HG03460 (cell line): ENCODE measurements around the gene TESK1.

Source experiments
- ATAC-seq: cut with Tn5 transposase; IDR thresholded peaks from one replicate; pipeline ENCODE4 v1.9.1; 2021; ENCODE audit not compliant: unreplicated experiment

Gene TESK1, protein sequence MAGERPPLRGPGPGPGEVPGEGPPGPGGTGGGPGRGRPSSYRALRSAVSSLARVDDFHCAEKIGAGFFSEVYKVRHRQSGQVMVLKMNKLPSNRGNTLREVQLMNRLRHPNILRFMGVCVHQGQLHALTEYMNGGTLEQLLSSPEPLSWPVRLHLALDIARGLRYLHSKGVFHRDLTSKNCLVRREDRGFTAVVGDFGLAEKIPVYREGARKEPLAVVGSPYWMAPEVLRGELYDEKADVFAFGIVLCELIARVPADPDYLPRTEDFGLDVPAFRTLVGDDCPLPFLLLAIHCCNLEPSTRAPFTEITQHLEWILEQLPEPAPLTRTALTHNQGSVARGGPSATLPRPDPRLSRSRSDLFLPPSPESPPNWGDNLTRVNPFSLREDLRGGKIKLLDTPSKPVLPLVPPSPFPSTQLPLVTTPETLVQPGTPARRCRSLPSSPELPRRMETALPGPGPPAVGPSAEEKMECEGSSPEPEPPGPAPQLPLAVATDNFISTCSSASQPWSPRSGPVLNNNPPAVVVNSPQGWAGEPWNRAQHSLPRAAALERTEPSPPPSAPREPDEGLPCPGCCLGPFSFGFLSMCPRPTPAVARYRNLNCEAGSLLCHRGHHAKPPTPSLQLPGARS

DNA sequence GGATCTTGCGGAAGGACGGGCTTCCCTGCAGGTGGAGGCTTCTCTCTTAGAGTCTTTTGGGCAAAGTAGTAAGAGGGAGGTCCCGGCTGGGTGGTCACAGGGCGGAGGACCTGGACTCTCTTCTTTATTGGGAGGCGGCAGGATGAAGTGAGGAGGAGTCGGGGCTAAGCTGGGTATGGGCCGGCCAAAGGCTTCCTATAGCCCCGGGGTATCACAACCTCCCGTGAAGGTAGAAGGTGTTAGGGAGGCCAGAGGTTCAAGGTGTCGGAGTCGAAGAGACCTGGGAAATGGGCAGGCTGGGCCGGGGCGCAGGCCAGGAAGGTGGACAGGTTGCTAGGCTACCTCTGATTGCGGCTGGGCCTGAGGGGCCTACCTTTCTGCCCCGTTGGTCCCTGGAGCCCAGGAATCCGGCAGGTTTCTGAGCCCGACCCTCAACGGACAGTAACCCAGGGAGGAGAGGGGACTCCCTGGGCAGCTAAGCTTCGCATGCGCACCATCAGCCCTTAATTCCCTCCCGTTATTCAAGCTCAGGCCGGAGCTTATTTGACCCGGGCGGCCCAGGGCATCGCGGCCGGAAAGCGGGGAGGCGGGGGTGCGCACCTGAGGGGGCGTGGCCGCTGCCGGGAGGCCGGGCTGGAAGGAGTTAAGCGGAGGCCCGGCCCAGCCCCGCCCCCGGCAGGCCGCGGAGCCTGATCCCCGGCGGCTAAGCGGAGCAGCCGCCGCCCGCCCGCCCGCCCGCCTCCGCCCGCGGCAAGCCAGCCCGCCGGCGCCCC, at the start of gene TESK1:
Gene TESK1 (plus strand): TSS at position 685 of the 773 bp plus-strand sequence. CDS start 358 bp downstream, outside the sequence.
- peak; percentile 47 for ATAC-seq

DNA sequence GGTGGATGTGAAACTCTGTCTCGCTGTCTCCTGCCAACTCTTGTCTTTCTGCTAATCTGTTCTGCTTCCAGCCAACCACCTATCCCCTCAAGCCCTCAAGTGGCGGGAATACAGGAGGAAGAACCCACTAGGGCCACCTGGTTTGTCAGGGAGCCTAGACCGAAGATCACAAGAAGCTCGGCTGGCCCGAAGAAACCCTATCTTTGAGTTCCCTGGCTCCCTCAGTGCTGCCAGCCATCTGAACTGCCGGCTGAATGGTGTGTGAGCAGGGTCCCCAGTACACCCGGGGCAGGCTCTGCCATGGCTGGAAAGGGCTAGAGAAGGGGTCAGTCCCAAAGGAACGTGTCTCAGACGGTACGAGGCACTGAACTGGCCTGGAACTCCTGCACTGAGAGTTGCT, 49.2 kb upstream of the TESK1 start:
- no peak for ATAC-seq

DNA sequence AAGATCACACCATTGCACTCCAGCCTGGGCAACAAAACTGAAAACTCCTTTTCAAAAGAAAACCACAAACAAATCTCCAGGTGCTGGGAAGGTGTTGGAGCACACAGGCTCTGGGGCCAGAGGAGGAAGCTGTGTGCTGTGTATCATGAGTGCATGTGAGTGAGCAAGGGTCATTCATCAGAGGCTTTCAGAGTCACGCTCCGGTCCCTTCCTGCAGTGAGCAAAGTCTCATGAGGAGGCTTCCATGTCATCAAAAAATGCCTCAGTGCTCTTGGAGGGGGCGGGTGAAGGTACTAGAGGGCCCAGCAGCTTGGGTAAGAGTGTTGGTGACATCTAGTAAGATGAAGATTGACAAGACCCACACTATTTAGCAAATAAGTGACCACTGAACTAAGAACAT, 48.3 kb upstream of the TESK1 start:
- no peak for ATAC-seq

DNA sequence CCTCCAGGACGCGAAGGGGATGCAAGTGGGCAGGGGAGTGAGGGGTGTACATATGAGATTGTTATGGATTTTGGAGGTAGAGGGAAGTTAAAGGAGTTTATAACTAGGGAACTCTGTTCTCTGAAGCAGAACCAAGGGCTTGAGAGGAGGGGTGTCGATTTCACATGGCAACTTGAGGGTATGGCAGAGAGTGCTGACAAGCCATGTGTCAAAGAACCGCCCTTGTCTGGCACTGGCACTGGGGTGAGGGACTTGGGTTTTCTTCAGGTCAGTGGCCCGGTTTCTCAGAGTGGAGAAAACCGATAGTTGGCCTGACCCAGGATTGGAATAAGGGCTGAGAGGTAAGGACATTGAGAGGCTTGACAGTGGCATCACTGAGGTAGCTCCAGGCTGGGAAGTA, 47.7 kb upstream of the TESK1 start:
- ATAC-seq = no peak

DNA sequence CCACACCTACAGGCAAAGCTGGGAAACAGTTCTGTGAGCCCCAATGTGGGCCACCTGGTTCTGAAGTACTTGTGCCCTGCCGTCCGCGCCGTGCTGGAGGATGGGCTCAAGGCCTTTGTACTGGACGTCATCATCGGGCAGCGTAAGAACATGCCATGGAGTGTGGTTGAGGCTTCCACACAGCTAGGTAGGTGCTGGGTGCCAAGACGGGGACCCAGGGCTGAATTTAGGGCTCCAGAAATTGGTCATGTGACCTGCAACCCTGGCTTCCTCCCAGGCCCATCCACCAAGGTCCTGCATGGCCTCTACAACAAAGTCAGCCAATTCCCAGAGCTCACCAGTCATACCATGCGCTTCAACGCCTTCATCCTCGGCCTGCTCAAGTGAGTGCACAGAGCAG, 46.9 kb upstream of the TESK1 start:
- ATAC-seq = no peak

DNA sequence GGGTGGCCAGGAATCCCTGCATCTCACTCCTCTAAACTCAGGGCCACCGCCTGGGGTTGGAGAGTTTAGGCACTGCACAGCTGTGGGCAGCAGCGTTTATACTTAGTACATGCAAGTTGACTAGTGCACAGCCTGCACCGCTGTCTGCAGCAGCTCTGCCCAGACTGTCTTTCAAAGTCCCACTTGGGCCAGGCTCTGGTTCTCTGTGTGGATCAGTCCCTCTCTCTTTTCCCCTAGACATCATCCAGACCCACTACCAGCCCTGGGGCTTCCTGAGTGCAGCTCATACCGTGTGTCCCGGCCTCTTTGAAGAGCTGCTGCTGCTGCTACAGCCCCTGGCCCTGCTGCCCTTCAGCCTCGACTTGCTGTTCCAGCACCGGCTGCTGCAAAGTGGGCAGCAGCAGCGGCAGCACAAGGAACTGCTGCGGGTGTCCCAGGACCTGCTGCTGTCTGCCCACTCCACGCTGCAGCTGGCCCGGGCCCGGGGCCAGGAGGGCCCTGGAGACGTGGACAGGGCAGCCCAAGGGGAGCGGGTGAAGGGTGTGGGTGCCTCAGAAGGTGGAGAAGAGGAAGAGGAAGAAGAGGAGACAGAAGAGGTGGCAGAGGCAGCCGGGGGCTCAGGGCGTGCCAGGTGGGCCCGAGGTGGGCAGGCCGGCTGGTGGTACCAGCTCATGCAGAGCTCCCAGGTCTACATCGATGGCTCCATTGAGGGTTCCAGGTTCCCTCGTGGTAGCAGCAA, 45.1 kb upstream of the TESK1 start:
- no peak for ATAC-seq

DNA sequence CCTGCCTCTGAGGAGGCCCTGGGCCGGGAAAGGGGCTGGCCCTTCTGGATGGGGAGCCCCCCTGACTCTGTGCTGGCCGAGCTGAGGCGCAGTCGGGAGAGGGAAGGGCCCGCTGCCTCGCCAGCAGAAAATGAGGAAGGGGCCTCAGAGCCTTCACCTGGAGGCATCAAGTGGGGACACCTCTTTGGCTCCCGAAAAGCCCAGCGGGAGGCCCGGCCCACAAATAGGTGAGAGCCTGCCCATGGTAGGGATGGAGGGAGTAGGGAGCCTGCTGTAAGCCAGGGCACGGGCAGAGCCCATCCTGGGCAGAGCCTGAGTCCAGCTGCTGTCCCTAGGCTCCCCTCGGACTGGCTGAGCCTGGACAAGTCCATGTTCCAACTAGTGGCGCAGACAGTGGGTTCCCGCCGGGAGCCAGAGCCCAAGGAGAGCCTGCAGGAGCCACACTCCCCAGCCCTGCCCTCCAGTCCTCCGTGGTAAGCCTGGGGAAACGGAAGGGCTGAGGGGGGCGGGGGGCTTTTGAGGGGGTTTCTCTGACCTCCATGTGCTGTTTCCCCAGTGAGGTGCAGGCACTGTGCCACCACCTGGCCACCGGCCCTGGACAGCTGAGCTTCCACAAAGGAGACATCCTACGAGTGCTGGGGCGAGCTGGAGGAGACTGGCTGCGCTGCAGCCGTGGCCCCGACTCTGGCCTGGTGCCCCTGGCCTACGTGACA, 44.3 kb upstream of the TESK1 start:
- no peak for ATAC-seq

DNA sequence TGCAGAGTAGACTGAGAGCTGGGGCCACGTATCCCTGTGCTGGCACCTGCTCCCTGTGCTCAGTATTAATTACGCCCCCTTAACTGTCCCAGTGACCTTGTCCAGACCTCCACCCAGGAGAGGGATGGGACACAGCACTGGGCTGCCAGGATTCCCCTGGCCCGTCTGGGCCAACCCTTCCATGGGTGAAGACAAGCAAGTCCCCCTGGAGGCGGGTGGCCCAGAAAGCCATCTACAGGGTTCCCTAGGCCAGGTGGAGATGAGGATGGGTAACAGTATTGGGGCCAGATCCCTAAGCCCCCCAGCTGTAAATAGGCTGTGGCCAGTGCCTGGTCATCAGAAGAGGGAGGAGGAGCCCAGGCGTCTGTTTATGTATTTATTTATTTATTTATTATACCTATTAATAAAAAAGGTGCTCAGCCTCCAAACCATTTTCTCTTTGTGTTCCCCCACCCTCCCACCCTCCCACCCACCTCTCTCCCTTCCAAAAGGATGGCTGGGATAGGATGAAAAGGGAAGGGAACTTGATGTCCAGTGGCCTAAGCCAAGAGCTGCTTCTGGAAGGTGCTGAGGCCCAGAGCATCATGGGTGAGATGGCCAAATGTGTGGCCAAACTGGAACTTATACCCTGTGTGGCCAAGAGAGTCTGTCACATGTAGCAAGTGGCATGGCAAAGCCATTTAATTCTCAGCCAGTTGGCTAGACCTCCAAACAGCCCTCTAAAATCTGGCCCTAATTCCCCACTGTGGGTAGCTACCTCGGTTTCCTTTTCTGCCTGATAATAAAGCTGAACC, 43.4 kb upstream of the TESK1 start:
- ATAC-seq = no peak

DNA sequence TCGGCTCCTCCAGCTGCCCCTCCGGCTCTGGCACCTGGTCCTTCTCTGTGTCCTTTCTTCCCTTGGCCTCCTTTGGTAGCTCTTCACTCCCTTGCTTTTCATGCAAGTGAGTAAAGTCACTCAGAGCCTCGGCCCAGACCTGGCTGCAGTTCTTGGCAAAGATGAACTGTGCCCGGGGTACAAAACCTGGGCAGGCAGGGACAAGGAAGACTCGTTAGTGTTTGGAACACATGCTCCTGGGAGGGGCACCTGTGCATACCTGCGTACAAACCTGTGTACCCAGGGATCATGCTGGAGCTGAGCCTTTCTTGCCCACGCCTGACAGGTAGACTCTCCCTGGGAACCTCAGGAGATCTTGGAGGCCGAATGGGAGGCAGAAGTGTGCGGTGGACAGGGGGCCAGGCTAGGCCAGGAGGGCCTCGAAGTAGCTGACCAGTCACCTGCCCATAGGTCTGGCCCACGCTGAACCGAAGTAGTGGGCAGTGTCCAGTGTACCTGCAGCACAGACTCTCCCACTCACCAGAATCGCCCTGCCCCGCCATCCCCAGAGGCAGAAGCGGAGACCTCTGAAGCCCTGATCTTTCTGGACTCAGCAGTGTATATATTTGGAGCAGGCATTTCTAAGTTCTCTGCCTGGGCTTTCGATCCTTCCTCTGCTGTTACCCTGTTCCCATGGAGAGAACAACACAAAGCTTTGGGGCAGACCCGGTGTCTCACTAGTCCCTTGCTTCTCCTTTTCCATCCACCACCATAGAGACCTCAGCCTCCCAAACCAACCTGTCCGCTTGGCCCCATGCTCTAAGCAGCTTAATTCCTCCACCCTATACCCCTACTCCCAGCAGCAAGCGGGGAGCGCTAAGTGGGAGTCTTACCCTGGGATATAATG, 41.9 kb upstream of the TESK1 start:
- ATAC-seq = no peak

DNA sequence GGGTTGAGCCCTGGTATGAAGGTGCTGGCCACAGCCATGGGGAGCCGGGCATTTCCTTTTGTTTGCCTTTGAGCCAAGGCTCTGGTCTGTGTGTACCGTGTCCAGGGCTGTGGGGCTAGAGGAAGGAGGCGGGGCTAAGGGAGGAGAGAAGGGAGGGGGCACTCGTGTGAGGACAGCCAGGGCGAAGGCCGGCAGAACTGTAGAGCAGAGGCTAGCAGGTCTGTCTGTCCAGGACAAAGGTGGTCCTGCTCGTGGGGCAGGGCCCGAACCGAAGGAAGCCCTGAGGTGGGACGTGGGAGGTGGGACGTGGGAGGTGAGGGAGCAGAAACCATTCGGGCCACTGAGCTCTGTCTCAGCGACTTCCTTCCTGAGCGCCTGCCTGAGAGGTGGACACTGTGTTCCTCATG, 41.3 kb upstream of the TESK1 start:
- no peak for ATAC-seq

DNA sequence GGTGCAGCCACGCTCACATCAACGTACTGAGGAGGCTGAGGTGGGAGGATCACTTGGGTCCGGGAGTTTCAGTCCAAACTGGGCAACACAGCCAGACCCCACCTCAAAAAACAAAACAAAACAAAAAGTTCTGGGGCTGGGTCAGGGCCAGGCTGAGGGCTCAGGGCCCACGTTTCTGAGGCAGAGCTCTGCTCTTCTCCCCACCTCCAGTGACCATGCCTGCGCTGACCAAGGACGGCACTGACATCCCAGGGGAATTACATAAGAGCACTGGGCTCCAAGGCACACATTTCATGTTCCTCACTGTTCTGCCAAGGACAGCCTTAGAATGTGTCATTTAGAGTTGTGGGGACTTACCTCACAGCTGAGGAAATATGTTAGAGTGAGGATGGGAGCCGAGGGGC, 40.4 kb upstream of the TESK1 start:
- no peak for ATAC-seq

DNA sequence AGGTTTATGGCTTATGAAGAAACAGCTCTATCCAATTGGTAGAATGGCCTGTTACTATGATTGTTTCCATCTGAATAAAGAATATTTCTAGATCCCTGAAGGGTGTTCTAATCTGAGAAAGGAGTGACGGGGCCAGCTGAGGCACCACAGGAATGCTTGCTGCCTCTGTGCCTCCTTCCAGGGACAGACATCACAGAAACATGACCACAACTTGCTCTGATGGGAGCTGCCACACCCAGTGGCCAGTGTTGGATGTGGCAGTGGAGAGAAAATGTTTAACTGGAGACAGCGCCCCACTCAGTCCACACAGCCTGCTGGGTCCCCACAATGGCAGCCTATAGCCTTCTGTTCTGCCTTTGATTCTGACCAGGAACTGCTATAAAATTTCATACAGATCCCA, 38.6 kb upstream of the TESK1 start:
- no peak for ATAC-seq

DNA sequence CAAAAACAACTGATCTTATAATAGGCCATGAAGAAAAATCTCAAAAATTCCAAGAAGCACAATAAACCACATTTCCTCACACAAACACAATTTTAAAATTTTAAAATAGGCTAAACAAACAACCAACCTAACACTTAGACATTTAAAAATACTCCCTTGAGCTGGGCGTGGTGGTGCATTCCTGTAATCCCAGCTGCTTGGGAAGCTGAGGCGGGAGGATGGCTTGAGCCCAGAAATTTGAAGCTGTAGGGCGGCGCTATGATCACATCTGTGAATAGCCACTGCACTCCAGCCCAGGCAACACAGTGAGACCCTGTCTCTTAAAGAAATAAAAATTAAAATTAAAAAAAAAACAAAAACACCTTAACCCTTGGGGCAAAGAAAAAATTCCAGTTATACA, 36.9 kb upstream of the TESK1 start:
- no peak for ATAC-seq

DNA sequence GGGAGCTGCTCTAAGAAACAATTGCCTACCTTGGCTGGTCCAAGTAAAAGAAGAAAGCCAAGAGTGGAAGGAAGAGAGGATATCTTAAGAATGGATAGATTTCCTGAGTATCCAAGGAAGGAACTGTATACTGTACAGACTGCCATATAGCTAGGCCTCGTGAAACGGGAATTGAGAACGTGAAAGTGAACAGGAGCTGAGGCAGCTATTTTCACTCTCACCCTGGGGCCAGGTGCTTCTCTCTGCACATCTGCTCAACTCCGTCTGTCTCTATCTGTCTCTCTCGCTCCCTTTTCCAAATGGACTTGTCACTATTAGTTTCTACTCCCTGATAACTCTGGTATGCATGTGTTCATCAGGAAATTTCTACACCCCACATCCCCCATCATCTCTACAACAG, 35.9 kb upstream of the TESK1 start:
- ATAC-seq = peak; percentile 54

DNA sequence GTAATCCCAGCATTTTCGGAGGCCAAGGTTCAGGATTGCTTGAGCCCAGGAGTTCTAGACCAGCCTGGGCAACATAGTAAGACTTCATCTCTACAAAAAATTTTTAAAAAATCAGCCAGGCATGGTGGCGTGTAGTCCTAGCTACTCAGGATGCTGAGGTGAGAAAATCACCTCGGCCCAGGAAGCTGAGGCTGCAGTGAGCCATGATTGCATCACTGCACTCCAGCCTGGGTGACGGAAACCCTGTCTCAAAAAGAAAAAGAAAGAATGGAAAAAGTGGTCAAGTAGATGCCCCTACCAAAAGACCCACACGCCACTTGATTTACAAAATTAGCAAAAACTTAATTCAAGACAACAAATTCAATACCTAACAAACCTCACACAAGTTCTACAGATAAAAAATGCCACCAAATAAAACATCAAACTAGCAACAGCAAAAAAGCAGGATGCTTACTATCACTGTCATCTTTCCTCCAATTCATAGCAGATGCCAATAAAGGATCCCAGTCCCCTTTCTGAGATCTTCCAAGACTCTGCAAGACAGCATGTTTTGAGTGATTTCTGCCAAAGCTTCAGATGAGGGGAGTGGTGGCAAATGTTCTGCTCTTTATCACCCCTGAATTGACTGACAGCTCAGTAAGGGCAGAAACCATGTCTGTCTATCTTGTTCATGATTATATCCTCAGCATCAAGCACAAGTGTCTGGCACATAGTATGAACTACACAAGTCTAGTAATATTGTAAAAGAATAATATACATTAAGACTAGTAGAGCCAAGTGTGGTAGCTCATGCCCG, 34.2 kb upstream of the TESK1 start:
- ATAC-seq = no peak

DNA sequence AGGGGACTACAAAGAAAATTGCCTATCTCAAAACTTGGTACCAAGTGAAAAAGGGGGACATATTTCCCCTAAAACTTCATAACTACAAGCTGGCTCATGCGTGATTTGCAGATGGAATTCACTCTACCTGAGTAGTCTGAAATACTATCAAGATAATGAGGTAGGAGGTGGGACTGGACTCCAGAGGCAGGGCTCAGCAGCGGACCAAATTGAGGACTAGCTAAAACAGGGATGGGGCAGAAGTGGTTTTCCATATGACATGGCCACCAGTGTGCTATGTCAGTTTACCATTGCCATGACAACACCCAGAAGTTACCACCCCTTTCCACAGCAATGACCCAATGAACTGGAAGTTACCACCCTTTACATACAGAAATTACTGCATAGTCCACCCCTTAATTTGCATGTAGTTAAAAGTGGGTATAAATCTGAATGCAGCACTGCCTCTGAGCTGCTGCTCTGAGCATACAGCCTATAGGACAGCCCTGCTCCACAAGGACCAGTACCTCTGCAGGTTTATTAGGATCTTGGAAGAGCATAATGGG, 30.4 kb upstream of the TESK1 start:
- ATAC-seq = no peak

DNA sequence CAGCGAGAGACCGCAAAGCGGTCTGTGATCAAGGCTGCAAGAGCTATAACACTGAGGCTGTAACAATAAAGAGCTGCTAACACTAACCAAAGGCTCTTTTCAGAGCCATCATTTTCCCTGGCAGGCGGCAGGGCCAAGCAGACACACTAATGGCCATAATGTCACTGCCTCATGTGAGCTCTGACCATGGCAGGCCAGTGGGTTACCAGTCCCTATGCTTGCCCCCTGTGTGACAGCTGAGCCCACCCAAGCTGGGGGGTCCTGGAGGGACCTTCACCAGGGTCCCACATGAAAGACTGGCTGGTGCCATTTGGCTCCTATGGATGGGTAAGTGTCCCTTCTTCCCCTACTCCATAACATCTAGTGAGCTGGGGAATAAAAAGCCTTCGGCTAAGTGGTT, 29.6 kb upstream of the TESK1 start:
- ATAC-seq = no peak

DNA sequence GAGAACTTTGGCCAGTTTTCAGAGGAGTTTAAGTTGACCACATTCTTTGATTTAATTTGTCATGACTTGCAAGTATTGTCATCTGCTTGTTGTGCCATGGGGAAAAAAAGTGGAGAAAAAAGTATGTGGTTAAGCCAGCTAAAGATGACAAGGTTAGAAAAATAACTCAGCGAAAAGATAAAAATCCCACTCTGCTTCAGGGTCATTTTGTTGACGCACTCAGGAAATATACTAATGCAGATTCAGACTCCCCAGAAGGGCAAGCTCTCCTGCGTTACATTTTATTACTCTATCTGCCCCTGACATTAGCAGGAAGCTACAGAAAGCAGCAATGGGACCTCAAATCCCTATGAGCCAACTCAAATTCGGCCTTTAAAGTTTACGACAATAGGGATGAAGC, 27.6 kb upstream of the TESK1 start:
- no peak for ATAC-seq
